HG03175 (cell line): ENCODE measurements around the gene SAMD14.

Experiments used
- ATAC-seq: cut with Tn5 transposase; IDR thresholded peaks from one replicate; pipeline ENCODE4 v1.9.1; 2021; ENCODE audit warnings: mild to moderate bottlenecking, moderate library complexity; ENCODE audit not compliant: unreplicated experiment

SAMD14 gene

GRCh38 chr17:50129728-50130558, at the start of gene SAMD14:
SAMD14 (minus strand) TSS chr17:50130160; CDS start chr17:50124959, 5,201 bp downstream.
- ATAC-seq, result no peak

DNA sequence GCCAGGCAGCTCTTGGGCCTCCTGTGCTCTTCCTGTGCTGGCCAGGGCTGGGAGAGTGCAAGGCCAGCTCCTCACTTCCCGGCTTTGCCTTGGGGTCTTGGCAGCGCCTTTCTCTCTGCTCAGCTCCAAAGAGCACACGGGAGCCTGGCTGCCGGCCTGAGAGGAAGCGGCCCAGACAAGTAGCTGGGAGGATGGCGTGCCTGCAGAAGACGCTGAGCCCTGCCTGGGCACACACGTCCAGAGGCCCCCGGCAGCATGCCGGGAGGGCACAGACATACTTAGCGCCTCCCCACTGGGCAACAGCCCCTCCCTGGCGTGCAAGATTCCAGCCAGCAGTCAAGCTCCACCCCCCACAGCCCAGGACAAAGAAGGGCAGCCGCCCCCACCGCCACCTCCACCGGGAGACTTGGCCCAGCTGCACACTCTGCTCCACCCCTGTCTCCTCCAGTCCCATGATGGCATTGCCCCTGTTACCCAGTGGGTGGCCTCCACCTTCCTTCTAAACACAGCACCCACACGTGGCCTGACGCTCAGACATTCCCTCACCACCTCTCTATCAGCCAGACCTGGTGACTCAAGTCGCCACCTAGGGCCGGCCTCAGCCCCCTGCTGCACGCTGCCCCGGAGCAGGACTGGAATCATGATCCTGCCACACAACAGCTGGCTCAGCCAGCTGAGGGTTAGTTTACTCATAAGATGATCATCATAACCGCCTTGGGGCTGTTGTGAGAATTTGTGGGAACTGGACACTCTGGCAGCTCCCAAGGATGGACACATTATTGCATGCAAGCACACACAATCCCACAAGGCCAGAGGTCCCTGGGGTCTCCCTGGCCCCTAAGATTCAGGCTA, 48.2 kb upstream of the SAMD14 start:
- ATAC-seq, result peak; percentile 61

GRCh38 chr17:50177476-50177875, 47.5 kb upstream of the SAMD14 start:
- no peak for ATAC-seq

DNA sequence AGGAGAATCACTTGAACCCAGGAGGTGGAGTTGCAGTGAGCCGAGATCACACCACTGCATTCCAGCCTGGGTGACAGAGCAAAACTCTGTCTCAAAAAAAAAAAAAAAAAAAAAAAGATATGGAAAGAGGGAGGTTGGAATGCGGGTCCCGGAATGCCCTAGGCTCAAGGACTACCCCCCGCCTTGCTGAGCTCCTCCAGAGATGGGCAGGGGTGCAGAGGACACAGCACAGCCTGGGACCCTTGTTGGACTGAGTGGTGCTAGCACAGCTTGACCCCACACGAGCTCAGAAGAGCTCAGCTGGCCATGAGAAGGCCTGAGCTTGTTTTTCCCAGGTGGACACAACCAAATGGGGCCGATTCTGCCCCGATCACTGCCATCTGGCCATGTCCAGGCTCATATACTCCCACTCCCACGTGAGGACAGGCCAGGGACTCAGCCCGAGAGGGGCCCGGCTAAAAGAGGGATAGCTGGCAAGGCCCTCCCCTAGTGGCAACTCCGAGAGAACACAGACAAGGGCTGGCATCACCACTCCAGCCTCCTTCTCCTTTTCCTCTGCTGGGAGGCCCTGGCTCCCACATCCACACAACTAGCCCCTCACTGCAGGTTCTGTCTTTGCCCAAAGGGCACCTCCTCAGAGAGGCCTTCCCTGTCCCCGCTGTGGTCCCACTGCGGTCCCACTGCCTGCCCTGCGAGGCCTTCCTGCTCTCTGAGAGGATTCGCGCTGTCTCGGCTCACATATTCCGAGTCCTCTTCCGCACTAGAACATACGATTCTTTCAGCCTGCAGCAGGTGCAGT, 46.8 kb upstream of the SAMD14 start:
- no peak for ATAC-seq

GRCh38 chr17:50175035-50175807, 45.3 kb upstream of the SAMD14 start:
- ATAC-seq, result no peak

GRCh38 chr17:50174444-50174843, 44.5 kb upstream of the SAMD14 start:
- ATAC-seq, result no peak

DNA sequence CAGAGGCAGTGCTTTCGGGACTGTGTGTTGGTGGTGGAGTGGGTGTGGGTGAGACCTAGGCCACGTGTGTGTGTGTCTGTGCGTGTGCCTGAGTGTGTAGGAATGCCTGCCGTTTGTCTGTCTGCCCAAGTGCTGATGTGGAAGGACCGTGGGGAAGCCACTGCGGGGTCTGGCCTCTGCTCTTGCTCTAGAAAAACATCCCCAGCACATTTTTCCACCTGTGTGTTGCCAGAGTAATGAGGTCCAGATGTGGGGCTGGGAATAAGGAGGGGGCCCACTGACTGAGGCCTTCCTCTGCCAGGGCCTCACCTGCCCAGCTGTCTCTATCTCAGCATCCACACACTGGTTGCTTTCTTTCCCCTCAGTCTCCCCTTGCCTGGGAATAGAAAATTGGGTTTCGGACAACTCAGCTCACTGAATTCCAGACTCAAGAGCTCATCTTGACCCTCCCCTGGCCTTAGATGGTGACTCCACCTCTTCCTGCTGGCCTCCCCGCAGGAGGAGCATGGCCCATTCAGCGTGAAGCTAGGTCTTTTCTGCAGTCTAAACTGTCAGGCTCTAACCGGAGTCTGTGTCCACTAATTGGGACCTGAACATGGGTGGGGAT, 43.5 kb upstream of the SAMD14 start:
- no peak for ATAC-seq

- no peak for ATAC-seq
Measured at GRCh38 chr17:50172936-50173334, 43.0 kb upstream of the SAMD14 start.

DNA sequence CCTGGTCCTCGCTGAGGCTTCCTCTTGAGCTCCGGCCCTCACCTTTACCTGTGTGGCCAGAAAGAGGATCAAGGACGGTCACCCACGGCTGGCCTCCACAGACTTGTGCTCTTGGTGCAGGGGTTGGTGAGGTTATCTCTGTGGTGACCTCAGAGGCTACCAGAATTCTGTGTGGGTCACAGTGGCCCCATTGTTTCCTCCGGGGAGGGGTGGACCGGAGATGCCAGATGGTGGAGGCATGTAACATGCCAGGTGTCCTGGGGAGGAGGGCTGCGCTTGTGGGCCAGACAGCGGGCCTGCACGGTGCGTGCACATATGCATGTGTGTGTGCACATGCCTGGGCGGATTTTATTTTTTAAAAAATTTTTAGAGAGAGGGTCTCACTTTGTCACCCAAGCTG, 42.2 kb upstream of the SAMD14 start:
- ATAC-seq, result no peak

DNA sequence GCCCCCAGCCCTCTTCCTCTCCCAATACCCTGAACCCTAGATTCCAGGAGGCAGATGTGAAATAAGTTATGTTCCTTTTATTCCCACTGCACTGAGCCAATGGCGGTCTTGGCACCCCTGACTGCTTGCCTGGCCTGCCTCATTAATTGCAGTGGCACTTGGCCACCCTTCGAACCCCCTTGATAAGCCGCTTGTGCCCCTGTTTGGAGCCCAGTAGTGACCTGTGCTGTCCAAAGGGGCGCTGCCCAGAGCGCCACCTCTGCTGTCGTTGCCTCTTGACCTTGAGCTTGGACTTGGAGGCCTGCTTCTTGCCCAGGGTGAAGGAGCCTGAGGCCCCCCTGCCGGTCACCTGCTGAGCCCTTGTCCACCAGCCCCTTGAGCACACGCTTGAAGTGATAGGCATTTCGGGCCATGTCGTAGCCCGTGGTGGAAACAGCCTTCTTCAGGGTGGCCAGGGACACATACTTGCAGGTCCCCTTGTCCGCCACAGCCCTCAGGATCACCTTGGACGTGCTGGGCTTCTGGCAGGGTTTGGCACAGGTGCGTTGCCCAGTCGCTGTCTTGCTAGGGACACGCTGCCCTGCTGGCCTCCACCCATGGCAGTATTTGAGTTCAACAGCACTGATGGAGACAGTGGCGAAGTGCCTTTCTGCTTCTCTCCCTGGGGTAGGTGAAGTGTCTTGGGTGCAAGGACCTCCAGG, 41.6 kb upstream of the SAMD14 start:
- no peak for ATAC-seq

- peak; percentile 76 for ATAC-seq
Measured at GRCh38 chr17:50170662-50171370, 40.9 kb upstream of the SAMD14 start.

DNA sequence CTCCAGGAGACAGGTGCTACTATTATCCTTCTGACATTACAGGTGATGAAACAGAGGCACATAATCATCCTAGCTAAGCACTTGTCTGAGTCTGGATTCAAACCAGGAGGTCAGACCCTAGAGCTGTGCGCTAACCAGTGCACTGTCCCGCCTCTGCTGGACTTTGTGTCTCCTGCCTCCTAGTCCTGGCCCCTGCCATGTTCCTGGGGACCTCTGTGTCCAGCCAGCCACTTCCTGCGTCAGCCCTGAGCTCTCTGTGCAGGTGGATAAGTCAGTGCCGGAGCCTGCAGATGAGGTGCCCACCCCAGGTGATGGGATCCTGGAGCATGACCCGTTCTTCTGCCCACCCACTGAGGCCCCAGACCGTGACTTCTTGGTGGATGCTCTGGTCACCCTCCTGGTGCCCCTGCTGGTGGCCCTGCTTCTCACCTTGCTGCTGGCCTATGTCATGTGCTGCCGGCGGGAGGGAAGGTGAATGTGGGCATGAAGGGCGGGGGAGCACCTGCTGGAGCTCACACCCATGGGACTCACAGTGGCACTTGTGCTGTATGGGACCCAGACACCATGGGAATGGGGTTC, 40.0 kb upstream of the SAMD14 start:
- no peak for ATAC-seq

GRCh38 chr17:50169121-50169764, 39.3 kb upstream of the SAMD14 start:
- ATAC-seq, result no peak

DNA sequence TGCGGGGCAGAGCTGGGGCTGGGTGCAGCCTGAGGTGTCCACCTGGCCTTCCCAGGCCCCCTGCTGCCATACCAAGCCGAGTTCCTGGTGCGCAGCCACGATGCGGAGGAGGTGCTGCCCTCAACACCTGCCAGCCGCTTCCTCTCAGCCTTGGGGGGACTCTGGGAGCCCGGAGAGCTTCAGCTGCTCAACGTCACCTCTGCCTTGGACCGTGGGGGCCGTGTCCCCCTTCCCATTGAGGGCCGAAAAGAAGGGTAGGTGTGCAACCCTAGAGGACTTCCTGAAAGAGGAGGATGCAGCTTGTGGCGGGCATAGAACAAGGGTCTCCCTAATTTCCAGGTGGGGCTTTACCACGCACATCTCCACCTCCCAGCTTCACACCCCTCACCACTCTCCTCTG, 38.4 kb upstream of the SAMD14 start:
- ATAC-seq, result no peak

DNA sequence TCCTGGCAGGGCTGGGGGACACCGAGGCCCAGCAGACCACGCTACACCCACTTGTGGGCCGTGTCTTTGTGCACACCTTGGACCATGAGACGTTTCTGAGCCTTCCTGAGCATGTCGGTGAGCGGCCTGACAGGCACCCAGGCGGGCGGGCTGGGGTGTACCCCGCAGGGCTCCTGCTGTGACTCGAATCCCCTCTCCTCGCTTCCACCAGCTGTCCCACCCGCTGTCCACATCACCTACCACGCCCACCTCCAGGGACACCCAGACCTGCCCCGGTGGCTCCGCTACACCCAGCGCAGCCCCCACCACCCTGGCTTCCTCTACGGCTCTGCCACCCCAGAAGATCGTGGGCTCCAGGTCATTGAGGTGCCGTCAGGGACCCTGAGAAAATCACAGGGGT, 37.4 kb upstream of the SAMD14 start:
- no peak for ATAC-seq

- ATAC-seq, result no peak
Measured at GRCh38 chr17:50166518-50167181, 36.7 kb upstream of the SAMD14 start.

DNA sequence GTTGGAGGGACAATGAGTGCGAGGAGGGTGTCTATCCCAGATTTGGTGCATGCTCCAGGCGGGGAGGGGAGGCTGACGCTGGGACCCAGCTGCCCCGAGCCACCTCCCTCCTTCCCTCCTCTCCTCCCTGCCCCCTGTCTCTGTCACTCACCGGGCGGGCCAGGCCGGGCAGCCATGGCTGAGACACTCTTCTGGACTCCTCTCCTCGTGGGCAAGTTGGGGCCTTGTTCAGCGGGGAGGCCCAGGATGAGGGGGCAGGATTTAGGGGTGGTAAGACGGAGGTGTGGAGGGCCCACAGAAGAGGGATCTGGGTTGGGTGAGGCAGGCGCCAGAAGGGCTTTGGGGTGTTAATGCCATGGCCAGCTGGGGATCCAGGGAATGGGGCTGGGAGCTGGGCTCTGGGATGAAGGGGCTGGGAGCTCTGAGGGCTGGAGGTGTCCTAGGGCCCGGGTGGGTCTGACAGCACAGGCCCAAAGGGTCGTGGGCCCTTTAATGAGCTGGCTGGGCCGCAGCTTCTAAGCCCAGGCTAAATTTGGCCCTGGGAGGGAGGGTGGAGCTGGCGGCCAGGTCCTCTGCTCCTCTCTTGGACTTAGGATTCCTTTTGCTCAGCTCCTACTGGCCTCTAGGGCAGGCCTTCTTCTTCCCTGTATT, 36.0 kb upstream of the SAMD14 start, which contains the start of gene SGCA:
Gene SGCA, plus strand, starts transcription at position 139 of the 651 bp plus-strand sequence. Its CDS starts 36 bp downstream, at position 175.
- no peak for ATAC-seq
